OCI-LY3 (cell line): ENCODE measurements around the gene NEU2.

ENCODE experiments used
- H2AFZ ChIP-seq: fragments of 200-600, 300-600 bp; shearing (Covaris generic); 2 replicates; pipeline ENCODE4 v1.6.0; 2014; ENCODE audit warnings: antibody characterized with exemption, low read depth, low read length
- H3K27ac ChIP-seq: fragments of 200-600, 300-600 bp; sonication (generic); 2 replicates; pipeline ENCODE4 v1.5.1; 2014; ENCODE audit warnings: mild to moderate bottlenecking, low read length, moderate library complexity, mixed read lengths
- H3K27me3 ChIP-seq: fragments of 200-600, 300-600 bp; sonication (generic); 2 replicates; pipeline ENCODE4 v1.6.1; 2014; ENCODE audit warnings: low read depth, low read length, mixed read lengths
- H3K36me3 ChIP-seq: fragments of 200-600, 300-600 bp; sonication (generic); replicated peaks from 2 replicates; pipeline ENCODE3; 2014; ENCODE audit warnings: low read depth, low read length, mixed read lengths
- H3K4me1 ChIP-seq: fragments of 300-600, 200-600 bp; sonication (generic); 2 replicates; pipeline ENCODE4 v1.6.1; 2014; ENCODE audit warnings: low read length, mixed read lengths
- H3K4me2 ChIP-seq: fragments of 200-600, 300-600 bp; sonication (generic); 2 replicates; pipeline ENCODE4 v1.6.1; 2014; ENCODE audit warnings: low read length, mixed read lengths
- H3K4me3 ChIP-seq: fragments of 300-600, 200-600 bp; sonication (generic); 2 replicates; pipeline ENCODE4 v1.5.1; 2014; ENCODE audit warnings: antibody characterized with exemption, mild to moderate bottlenecking, low read length, moderate library complexity
- H3K79me2 ChIP-seq: fragments of 300-600, 200-600 bp; shearing (Covaris generic); 2 replicates; pipeline ENCODE4 v1.6.1; 2014; ENCODE audit warnings: mild to moderate bottlenecking, low read length, mixed read lengths
- H3K9ac ChIP-seq: fragments of 300-600, 200-600 bp; shearing (Covaris generic); 2 replicates; pipeline ENCODE4 v1.6.0; 2014; ENCODE audit warnings: mild to moderate bottlenecking, low read length, moderate library complexity
- H3K9me3 ChIP-seq: fragments of 200-600, 300-600 bp; shearing (Covaris generic); 2 replicates; pipeline ENCODE4 v1.6.1; 2014; ENCODE audit warnings: low read length, mixed read lengths; ENCODE audit not compliant: insufficient read depth
- H4K20me1 ChIP-seq: fragments of 200-600, 300-600 bp; sonication (generic); 2 replicates; pipeline ENCODE4 v1.6.1; 2016; ENCODE audit warnings: low read length, mixed read lengths; ENCODE audit not compliant: insufficient read depth
- EZH2phosphoT487 ChIP-seq: fragments of 200-600 bp; shearing (Covaris generic); IDR thresholded peaks from 2 replicates; pipeline ENCODE4 v1.6.1; 2018; ENCODE audit warnings: antibody characterized with exemption, mixed run types, low read depth
- TF ChIP-seq, protein P1 (sequence below): fragments of 200-600, 300-600 bp; sonication (generic); IDR thresholded peaks from 2 replicates; pipeline ENCODE4 v1.5.1; 2014; ENCODE audit warnings: antibody characterized with exemption, low read length, low read depth

The NEU2 gene

DNA sequence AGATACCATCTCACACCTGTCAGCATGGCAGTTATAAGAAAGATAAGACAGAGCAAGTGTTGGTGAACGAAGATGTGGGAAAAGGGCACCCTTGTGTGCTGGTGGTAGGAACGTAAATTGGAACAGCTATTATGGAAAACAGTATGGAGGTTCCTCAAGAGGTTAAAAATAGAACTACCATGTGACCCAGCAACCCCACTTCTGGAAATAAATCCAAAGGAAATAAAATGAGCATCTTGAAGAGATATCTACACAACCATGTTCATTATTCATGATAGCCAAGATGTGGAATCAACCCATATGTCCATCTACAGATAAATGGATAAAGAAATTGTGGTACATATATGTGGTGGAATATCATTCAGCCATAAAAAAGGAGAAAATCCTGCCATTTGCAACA is 46.3 kb upstream of the NEU2 start:
- Histone ChIP-seq H2AFZ (no peak overlapping the region), H3K9me3 (0 out of 2 replicates have a peak, but pooled peaks cover 5% of the 10 kb centered on the region), H3K27ac (no peak overlapping the region), H3K4me1 (peaks cover 37% of the 10 kb centered on the region), H3K27me3 (no peaks in the 10 kb centered on the region), H3K79me2 (no peaks in the 10 kb centered on the region), H3K4me2 (no peak overlapping the region), H3K9ac (no peak overlapping the region), H3K36me3 (no peaks in the 10 kb centered on the region), H3K4me3 (no peak overlapping the region), H4K20me1 (no peaks in the 10 kb centered on the region)
- no peak for TF ChIP-seq EZH2phosphoT487
- TF ChIP-seq, protein P1, sequence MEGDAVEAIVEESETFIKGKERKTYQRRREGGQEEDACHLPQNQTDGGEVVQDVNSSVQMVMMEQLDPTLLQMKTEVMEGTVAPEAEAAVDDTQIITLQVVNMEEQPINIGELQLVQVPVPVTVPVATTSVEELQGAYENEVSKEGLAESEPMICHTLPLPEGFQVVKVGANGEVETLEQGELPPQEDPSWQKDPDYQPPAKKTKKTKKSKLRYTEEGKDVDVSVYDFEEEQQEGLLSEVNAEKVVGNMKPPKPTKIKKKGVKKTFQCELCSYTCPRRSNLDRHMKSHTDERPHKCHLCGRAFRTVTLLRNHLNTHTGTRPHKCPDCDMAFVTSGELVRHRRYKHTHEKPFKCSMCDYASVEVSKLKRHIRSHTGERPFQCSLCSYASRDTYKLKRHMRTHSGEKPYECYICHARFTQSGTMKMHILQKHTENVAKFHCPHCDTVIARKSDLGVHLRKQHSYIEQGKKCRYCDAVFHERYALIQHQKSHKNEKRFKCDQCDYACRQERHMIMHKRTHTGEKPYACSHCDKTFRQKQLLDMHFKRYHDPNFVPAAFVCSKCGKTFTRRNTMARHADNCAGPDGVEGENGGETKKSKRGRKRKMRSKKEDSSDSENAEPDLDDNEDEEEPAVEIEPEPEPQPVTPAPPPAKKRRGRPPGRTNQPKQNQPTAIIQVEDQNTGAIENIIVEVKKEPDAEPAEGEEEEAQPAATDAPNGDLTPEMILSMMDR: no peak

DNA sequence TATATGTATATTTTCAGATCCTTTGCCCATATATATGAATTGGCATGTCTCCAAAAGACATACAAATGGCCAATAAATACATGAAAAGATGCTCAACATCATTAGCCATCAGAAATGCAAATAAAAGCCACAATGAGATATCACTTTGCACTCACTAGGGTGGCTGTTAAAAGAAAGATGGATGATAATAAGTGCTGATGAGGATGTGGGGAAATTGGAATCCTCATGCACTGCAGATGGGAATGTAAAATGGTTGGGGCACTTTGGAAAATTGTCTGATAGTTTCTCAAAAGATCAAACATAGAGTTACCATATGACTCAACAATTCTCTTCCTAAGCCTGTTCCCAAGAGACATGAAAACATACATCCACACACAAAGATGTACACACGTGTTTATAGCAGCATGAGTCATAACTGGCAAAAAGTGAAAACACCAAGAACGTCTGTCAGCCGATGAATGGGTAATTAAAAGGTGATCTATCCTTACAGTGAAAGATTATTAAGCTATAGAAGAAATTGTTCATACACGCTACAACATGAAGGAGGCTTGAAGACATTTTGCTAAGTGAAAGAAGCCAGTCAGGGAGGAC is 39.1 kb upstream of the NEU2 start:
- TF ChIP-seq, protein P1: no peak
- no peak for TF ChIP-seq EZH2phosphoT487
- Histone ChIP-seq H4K20me1 (no peaks in the 10 kb centered on the region), H3K9ac (no peak overlapping the region), H3K4me3 (no peak overlapping the region), H2AFZ (no peak overlapping the region), H3K9me3 (no peaks in the 10 kb centered on the region), H3K79me2 (no peaks in the 10 kb centered on the region), H3K4me1 (peaks cover 3% of the 10 kb centered on the region; the same call in 1 of the 2 replicates), H3K27ac (no peak overlapping the region), H3K4me2 (0 out of 2 replicates have a peak overlapping the region, but pooled peaks have one; percentile 3), H3K36me3 (no peaks in the 10 kb centered on the region), H3K27me3 (no peaks in the 10 kb centered on the region)

DNA sequence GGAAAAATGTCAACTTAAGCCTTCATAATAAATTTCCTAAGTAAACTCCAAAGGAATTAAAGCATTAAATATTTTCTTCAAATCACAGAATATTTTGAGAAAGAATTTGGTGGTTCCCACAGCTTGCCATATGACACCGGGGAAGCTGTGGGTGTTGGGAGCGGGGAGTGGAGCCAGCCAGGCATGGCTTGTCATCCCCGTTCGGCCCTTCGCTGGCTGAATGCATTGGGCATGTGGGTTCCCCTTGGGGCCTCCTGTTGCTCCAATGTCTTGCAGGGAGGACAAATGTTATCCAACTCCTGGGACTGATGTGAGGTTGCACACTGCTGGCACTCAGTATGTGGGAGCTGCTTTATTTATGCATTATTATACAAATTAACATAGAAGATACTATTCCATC is 38.0 kb upstream of the NEU2 start:
- no peaks in the 10 kb centered on the region for H3K27me3 ChIP-seq
- no peaks in the 10 kb centered on the region for H3K79me2 ChIP-seq

More for the DNA sequence above, 38.0 kb upstream of the NEU2 start:
- no peak overlapping the region for H3K4me3 ChIP-seq
- H3K9me3 ChIP-seq: no peaks in the 10 kb centered on the region
- H2AFZ ChIP-seq: no peak overlapping the region
- no peak overlapping the region for H3K27ac ChIP-seq
- no peaks in the 10 kb centered on the region for H3K36me3 ChIP-seq
- no peak overlapping the region for H3K9ac ChIP-seq
- H4K20me1 ChIP-seq: no peaks in the 10 kb centered on the region
- TF ChIP-seq, protein P1: no peak
- TF ChIP-seq EZH2phosphoT487: no peak
- no peaks in the 10 kb centered on the region for H3K4me1 ChIP-seq
- H3K4me2 ChIP-seq: no peak overlapping the region
